Subcutaneous adipose tissue (tissue), 4 donors: Measurements from ENCODE around the gene EID2B. TPM values are rescaled to one million over a fixed set of nuclear protein-coding genes. Genes with fewer than 3 reads are reported as not detected.

Experiments used
- total RNA-seq, 4 donors: library from RNA; depleted of rRNA; stranded (reverse); fragments of >200 nt; gene quantifications; one replicate each; pipeline ENCODE4 v1.1.0, GENCODE V29; 2016
- TF ChIP-seq, protein P1 (sequence below): fragments of 450-650 bp; IDR thresholded peaks from one replicate; pipeline ENCODE4 v1.5.1; 2016; ENCODE audit warnings: low read depth, mild to moderate bottlenecking, control low read depth, antibody characterized with exemption, moderate library complexity

The EID2B gene
- total RNA-seq, 4 donors from 2014 or later = 0.65 to 3.3 (median 2.1) TPM

DNA sequence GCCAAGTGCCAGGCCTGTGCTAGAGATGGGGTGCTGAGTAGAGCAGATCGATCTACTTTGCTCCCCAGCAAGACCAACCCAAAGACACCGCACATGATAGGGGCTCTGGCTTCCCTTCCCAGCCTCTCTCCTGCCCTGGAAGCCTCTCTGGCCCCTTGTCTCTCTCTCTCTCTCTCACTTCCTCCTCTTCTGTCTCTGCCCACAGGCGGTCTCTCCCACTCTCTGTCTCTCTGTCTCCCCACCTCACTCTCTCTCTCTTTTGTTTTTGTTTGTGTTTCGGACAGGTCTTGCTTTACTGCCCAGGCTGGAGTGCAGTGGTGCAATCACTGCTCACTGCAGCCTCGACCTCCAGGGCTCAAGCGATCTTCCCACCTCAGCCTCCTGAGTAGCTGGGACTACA lies 16.4 kb downstream of the EID2B start:
- TF ChIP-seq, protein P1, sequence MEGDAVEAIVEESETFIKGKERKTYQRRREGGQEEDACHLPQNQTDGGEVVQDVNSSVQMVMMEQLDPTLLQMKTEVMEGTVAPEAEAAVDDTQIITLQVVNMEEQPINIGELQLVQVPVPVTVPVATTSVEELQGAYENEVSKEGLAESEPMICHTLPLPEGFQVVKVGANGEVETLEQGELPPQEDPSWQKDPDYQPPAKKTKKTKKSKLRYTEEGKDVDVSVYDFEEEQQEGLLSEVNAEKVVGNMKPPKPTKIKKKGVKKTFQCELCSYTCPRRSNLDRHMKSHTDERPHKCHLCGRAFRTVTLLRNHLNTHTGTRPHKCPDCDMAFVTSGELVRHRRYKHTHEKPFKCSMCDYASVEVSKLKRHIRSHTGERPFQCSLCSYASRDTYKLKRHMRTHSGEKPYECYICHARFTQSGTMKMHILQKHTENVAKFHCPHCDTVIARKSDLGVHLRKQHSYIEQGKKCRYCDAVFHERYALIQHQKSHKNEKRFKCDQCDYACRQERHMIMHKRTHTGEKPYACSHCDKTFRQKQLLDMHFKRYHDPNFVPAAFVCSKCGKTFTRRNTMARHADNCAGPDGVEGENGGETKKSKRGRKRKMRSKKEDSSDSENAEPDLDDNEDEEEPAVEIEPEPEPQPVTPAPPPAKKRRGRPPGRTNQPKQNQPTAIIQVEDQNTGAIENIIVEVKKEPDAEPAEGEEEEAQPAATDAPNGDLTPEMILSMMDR = no peak

DNA sequence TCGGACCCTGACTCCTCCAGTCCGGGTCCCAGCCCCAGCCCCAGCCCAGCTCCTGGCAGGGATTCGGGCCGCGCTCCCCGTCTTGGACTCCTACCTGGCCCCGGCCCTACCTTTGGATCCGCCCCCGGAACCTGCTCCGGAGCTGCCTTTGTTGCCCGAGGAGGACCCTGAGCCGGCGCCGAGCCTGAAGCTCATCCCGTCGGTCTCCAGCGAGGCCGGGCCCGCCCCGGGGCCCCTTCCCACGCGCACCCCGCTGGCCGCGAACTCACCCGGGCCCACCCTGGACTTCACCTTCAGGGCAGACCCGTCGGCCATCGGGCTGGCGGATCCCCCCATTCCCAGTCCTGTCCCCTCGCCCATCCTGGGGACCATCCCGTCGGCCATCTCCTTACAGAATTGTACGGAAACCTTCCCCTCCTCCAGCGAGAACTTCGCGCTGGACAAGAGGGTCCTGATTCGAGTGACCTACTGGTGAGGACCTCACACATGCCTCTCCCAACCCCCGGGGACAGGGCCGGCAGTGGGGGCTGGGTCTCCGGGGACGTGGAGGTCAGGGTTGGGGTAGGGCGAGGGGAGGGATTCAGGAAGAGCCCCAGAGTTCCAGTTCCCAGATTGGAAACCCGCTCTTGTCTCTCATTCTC lies 17.0 kb downstream of the EID2B start:
- TF ChIP-seq, protein P1 = no peak

DNA sequence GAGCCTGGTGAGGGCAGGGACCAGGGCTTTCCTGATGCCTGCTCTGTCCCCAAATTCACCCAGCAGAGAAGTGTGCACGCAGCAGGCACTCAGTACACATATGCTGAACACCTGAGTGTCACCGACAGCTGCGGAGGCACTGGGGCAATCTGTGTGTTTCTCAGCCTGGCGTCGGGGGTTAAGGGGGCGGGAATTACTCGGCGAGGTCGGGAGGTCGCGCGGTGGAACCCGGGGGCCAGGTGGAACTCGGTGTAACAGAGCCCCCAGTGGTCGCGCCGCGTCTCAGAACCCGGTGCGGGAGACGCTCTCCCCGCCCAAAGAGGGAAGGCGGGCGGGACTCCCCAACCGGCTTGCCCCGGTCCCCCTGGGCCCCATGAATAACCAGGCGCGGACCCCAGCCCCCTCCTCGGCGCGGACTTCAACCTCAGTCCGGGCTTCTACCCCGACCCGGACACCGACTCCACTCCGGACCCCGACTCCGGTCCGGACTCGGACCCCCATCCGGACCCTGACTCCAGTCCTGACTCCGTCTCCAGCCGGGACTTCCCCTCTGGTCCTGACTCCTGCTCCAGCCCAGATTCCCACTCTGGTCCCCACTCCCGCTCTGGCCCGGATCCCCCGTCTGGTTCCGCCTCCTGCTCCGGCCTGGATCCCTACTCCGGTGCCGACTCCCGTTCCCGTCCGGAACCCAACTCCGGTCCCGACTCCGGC lies 17.7 kb downstream of the EID2B start, which contains the start of gene SELENOV:
Gene SELENOV (plus strand): TSS at position 300 of the 711 bp plus-strand sequence. CDS start 74 bp downstream, at position 374.
- TF ChIP-seq, protein P1 = no peak

DNA sequence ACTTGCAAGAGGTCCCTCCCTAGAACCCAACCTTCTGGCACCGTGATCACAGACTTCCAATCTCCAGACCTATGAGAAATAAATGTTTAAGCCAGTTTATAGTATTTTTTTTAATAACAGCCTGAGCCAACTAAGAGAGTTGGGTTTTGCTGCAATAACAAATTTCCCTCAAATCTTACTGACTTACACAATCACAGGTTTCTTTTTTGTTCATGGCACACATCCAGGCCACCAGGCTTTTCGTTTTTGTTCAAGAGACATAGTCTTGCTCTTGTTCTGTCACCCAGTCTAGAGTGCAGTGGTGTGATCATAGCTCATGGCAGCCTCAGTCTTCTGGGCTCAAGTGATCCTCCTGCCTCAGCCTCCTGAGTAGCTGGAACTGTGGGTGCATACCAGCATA lies 19.7 kb downstream of the EID2B start:
- TF ChIP-seq, protein P1 = no peak

DNA sequence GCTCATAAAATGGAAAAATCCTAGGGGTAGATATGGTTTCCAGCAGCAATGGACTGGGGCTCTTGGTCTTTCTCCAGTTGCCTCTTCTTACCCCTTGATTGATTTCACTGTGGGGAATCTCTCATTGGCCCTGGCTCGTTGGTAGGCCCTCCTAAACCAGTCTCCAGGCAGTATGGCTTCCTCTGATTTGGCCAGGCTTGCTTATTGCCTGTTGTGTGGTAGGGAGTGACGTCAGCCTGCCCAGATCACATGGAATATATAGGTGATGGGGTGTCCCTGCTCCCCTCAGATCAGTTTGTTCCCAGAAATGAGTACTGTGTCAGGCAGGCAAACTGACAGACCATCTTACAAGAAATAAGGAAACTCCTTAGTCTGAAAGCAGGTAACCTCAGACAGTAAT lies 23.4 kb downstream of the EID2B start:
- TF ChIP-seq, protein P1 = no peak

DNA sequence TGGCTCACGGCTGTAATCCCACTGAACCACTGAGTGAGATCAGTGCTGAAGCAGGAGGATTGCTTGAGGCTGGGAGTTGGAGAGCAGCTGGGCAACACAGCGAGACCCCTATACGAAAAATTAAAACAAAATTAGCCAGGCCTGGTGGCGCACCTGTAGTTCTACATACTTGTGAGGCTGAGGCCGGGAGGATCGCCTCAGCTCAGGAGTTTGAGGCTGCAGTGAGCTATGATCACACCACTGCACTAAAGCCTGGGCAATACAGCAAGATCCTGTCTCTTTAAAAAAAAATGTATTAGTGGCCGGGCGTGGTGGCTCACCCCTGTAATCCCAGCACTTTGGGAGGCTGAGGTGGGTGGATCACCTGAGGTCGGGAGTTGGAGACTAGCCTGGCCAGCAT lies 24.0 kb downstream of the EID2B start:
- TF ChIP-seq, protein P1 = no peak

DNA sequence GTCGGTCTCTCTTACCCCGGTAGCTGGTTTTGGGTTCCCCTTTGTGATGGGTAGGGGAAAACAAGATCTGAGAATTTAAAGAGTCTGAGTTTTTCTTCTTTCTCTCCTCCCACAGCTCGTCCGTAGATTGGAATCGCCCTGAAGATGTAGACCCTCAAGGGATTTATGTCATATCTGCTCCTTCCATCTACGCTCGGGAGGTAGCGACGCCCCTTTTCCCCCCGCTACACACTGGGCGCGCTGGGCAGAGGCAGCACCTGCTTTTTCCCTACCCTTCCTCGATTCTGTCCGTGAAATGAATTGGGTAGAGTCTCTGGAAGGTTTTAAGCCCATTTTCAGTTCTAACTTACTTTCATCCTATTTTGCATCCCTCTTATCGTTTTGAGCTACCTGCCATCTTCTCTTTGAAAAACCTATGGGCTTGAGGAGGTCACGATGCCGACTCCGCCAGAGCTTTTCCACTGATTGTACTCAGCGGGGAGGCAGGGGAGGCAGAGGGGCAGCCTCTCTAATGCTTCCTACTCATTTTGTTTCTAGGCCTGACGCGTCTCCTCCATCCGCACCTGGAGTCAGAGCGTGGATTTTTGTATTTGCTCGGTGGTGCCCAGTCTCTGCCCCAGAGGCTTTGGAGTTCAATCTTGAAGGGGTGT lies 24.8 kb downstream of the EID2B start:
- TF ChIP-seq, protein P1 = no peak
